Body of pancreas (tissue), 4 donors: ENCODE data around the gene NDEL1. TPM values are rescaled to one million over a fixed set of nuclear protein-coding genes. Genes with fewer than 3 reads are reported as not detected.

Experiments
- ATAC-seq: fragments of 150-250 bp; one replicate; pipeline ENCODE4 v1.9.1; 2016
- DNase-seq, 4 donors: peaks; one replicate each; pipeline ENCODE4 v3.0.0-alpha.2; 2019
- H3K27ac ChIP-seq, 4 donors: fragments of 200-600 bp; sonication (generic); 1 replicate in 3 of 4; 2 replicates in 1 of 4; pipeline versions ENCODE4 v1.5.1 to v1.6.1; 2016 to 2019; ENCODE audit warnings: mild to moderate bottlenecking in 1 of 4, mixed read lengths in 1 of 4, moderate library complexity in 1 of 4
- H3K27me3 ChIP-seq, 2 donors: fragments of 200-600 bp; sonication (generic); one replicate each; pipeline ENCODE4 v1.6.0; 2016; ENCODE audit warnings: mild to moderate bottlenecking in 1 of 2
- H3K36me3 ChIP-seq, 2 donors: fragments of 200-600 bp; sonication (generic); replicated peaks in 1 of 2; 2 replicates each; pipeline ENCODE4 v1.5.1; 2016; ENCODE audit warnings: low read depth in 2 of 2; ENCODE audit not compliant: insufficient read depth in 1 of 2
- H3K4me1 ChIP-seq: fragments of 200-600 bp; sonication (generic); one replicate; pipeline ENCODE4 v1.6.0; 2016
- H3K4me3 ChIP-seq, 2 donors: fragments of 200-600 bp; sonication (generic); 1 replicate in 1 of 2; 2 replicates in 1 of 2; pipeline ENCODE4 v1.5.1; 2016 to 2019
- H3K9me3 ChIP-seq, 3 donors: fragments of 200-600 bp; sonication (generic); 1 replicate in 2 of 3; 2 replicates in 1 of 3; pipeline ENCODE4 v1.5.1; 2016
- POLR2A ChIP-seq, 3 donors: fragments of 450-650 bp; IDR thresholded peaks; one replicate each; pipeline ENCODE4 v1.6.1; 2016; ENCODE audit warnings: antibody characterized with exemption in 3 of 3, mild to moderate bottlenecking in 2 of 3
- WGBS, 2 donors: methylation state at CpG; one replicate each; pipeline ENCODE4 v1.1.5; 2017; 5-methylcytosine and 5-hydroxymethylcytosine counted together
- intact Hi-C: fragments of 100-400 bp; cut with DNase I; formaldehyde crosslinking; loops from one replicate; pipeline ENCODE4 v1.15.1; 2023
- total RNA-seq, 2 donors: library from RNA; depleted of rRNA; stranded (reverse); fragments of >200 nt; gene quantifications; one replicate each; pipeline ENCODE4 v1.1.0, GENCODE V29; 2016
- TF ChIP-seq, protein P1 (sequence below), 7 experiments: fragments of 450-650 bp in 4 of 7; fragments of 200-600 bp in 3 of 7; sonication (generic) in 3 of 7; IDR thresholded peaks; one replicate each; pipeline ENCODE4 v1.5.1; 2016 to 2019; ENCODE audit warnings: antibody characterized with exemption in 7 of 7

Gene NDEL1
- total RNA-seq, 2 donors from 2014 or later: 26.2 to 39.6 TPM

DNA sequence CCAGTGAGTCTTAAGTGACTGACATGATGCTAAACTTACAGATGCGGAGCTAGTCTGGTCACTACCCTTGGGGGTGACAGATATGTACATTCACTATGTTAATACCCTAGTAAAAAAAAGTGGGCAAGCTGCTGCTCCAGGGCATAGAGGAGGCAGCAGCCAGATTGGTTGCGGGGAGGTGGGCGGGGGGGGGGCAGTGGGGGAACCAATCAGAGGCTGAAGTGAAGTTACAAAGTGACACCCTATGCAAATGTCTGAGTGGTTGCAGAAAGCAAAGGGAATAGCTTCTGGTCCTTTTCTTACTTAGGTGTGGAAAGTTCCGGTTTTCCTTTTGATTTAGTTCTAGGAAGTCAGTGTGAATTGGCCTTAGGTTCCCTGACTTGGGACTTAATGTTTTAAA lies 12.1 kb downstream of the NDEL1 start:
- TF ChIP-seq, protein P1, sequence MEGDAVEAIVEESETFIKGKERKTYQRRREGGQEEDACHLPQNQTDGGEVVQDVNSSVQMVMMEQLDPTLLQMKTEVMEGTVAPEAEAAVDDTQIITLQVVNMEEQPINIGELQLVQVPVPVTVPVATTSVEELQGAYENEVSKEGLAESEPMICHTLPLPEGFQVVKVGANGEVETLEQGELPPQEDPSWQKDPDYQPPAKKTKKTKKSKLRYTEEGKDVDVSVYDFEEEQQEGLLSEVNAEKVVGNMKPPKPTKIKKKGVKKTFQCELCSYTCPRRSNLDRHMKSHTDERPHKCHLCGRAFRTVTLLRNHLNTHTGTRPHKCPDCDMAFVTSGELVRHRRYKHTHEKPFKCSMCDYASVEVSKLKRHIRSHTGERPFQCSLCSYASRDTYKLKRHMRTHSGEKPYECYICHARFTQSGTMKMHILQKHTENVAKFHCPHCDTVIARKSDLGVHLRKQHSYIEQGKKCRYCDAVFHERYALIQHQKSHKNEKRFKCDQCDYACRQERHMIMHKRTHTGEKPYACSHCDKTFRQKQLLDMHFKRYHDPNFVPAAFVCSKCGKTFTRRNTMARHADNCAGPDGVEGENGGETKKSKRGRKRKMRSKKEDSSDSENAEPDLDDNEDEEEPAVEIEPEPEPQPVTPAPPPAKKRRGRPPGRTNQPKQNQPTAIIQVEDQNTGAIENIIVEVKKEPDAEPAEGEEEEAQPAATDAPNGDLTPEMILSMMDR (IDR thresholded peaks at IDR 0.05): no peak
- no peak for TF ChIP-seq POLR2A (IDR thresholded peaks at IDR 0.05)
- Histone ChIP-seq H3K4me1 (no peaks in the 10 kb centered on the region), H3K27ac (no peak overlapping the region), H3K27me3 (no peaks in the 10 kb centered on the region), H3K9me3 (no peaks in the 10 kb centered on the region), H3K36me3 (peaks cover 6 to 19% of the 10 kb centered on the region in 2 donors), H3K4me3 (no peak overlapping the region)
- WGBS, 2 donors: 84 to 97% methylated on average over 4 of the region's 4 CpGs
- ATAC-seq (no peak), DNase-seq (no peak)
- intact Hi-C loops: no loop called here

DNA sequence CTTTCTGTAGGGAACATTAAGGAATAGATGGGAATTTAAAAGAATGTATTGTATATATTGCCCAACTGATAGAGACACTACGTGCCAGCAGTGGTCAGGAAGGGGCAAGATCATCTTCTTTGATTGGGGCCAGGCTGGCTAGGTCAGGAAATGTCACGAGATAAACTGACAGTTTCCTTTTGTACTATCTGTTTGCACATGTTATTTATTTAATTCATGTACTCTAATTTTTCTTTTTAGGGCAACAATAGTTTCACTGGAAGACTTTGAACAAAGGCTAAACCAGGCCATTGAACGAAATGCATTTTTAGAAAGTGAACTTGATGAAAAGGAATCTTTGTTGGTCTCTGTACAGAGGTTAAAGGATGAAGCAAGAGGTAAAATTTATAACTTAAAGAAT lies 12.6 kb downstream of the NDEL1 start:
- H3K36me3 ChIP-seq: peaks cover 6 to 19% of the 10 kb centered on the region in 2 donors
- ATAC-seq (no peak), DNase-seq (no peak)
- no peaks in the 10 kb centered on the region for H3K27me3 ChIP-seq
- intact Hi-C loops: no loop called here
- H3K9me3 ChIP-seq: no peaks in the 10 kb centered on the region
- H3K4me1 ChIP-seq: no peaks in the 10 kb centered on the region
- no peak overlapping the region for H3K4me3 ChIP-seq
- H3K27ac ChIP-seq: no peak overlapping the region
- WGBS, 2 donors: 66 to 75% methylated on average over 3 of the region's 3 CpGs
- no peak for TF ChIP-seq POLR2A (IDR thresholded peaks at IDR 0.05)

DNA sequence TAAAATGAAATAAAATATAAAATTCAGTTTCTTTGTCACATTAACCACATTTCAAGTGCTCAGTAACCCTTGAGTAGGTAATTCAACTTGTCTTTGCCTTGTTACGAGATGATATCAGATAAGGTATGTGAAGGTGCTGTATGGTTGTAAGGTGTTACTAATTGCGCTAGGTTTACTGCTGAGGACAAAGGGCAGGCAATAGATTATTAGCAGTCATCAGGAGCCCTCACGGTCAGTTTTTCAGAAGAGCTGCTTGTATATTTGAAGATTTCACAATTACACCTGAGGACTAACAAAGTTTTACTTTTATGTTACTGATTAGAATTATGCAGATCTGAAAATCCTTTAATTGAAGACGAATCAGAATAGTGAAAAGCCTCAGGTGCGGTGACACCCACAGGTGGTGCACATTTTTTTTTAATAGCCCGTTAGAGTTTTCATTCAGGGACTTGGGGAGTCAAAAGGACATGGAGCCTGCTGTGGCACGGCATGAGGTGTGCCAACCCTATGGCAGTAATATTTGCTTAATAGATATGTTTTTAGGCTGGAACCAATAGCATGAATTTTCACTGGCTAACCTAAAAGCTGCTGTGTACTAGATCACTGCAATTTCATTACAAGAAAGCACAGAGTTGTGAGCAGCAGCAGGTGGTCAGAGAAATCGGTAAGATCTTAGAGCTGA lies 16.4 kb downstream of the NDEL1 start:
- intact Hi-C loops: no loop called here
- TF ChIP-seq, protein P1 (IDR thresholded peaks at IDR 0.05): no peak
- no peak for TF ChIP-seq POLR2A (IDR thresholded peaks at IDR 0.05)
- Histone ChIP-seq H3K4me3 (no peak overlapping the region), H3K27ac (no peak overlapping the region), H3K36me3 (peaks cover 6 to 23% of the 10 kb centered on the region in 2 donors), H3K27me3 (no peaks in the 10 kb centered on the region), H3K4me1 (no peaks in the 10 kb centered on the region), H3K9me3 (no peaks in the 10 kb centered on the region)
- no peak for DNase-seq
- no peak for ATAC-seq
- WGBS, 2 donors: 85 to 86% methylated on average over 8 of the region's 8 CpGs

DNA sequence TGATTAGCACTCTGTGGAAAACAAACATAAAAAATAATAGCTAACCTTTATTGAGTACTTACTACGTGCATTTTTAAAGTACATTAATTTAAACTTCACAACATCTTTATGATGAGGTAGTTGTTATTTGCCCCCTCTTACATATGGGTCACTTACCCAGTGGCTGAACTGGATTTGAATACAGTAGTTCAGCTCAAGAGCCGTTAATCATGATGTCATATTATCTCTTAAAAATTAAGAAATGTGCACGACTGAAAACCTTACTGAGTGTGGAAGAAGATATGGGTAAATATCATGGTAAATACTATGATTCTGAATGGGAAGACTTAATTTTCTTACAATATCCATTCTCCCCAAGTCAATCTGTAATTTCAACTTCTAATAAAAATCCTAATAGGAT lies 17.6 kb downstream of the NDEL1 start:
- 77 to 81% methylated on average over 3 of the region's 3 CpGs for WGBS, 2 donors
- ATAC-seq: no peak
- peaks cover 6 to 21% of the 10 kb centered on the region in 2 donors for H3K36me3 ChIP-seq

DNA sequence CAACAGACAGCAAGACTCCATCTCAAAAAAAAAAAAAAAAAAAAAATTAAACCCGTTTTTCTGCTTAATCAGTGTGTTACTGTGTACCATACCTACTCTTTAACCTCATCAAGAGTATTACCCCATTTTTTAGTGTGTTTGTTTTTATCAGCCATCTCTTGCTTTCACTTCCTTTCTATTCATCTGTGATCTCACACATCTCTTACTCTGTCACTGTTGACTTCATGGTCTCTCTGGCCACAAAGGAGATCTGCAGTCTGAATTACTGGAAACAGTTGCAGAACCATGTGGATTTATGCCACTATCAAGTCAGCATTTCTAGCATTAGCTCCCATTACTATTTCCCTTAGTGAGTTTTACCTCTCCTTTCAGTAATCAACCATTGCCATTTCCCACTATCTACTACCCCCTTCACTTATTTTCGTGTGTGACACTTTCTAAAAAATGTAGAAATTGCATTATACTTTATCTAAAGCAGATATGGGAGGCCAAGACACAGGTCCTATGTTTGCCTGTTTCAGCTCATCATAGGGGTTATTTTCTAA lies 20.1 kb downstream of the NDEL1 start:
- Histone ChIP-seq H3K9me3 (no peaks in the 10 kb centered on the region), H3K27ac (no peak overlapping the region), H3K4me1 (peaks cover 9% of the 10 kb centered on the region), H3K4me3 (no peak overlapping the region), H3K36me3 (peaks cover 7 to 22% of the 10 kb centered on the region in 2 donors), H3K27me3 (no peaks in the 10 kb centered on the region)
- DNase-seq (no peak), ATAC-seq (no peak)
- 74 to 77% methylated on average over 2 of the region's 2 CpGs for WGBS, 2 donors
- no peak for TF ChIP-seq POLR2A (IDR thresholded peaks at IDR 0.05)
- TF ChIP-seq, protein P1 (IDR thresholded peaks at IDR 0.05): no peak
- intact Hi-C loops: no loop called here

More for the DNA sequence above, 17.6 kb downstream of the NDEL1 start:
- Histone ChIP-seq H3K27me3 (no peaks in the 10 kb centered on the region), H3K4me3 (no peak overlapping the region), H3K27ac (no peak overlapping the region), H3K9me3 (no peaks in the 10 kb centered on the region), H3K4me1 (no peaks in the 10 kb centered on the region)
- TF ChIP-seq, protein P1 (IDR thresholded peaks at IDR 0.05): no peak
- no peak for TF ChIP-seq POLR2A (IDR thresholded peaks at IDR 0.05)
- intact Hi-C loops: no loop called here
- DNase-seq: no peak
